T-helper 2 cell (primary cell): ENCODE data around the gene DNAH8.
A peak's percentile ranks its signal among the peaks of the same experiment; 100 is the strongest.

Experiments
- DNase-seq, 5 experiments: peaks; one replicate each; pipeline versions ENCODE4 v3.0.0 to v3.0.0-alpha.2; 2012 to 2022

The DNAH8 gene

GRCh38 chr6:38976051-38976450, 260.9 kb downstream of the DNAH8 start:
- no peak for DNase-seq

DNA sequence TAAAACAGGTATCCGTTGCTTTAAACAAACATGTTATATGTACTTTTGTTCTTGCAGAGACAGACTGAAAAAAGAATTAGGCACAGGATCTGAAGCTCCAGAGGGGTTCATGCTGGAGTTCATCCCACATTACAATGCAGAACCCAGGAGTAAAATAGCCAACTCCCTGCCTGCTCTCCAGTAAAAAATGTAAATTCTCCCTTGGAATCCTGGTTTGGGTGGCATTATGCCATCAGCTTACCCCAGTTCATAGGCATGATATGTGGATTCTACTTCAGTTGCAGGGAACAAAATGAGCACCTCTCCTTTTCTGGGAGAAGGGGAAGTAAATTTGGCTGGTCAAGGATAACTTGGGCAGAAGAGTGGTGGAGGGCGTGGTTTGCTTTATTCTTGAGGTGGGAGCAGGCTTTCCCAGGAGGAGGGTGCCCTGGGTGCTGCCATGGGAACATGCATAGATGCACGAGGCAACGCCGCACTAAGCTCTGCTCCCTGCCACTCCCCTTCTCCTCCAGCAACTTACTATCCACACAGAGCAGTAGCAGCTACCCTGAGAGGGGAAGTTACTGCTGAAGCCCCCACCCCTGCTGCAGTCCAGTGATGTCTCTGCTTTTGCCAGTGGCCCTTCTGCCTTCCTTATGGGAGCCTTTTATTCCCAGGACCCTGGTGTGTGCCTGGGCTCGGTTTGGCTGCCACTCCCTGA, 261.8 kb downstream of the DNAH8 start:
- DNase-seq: no peak

DNA sequence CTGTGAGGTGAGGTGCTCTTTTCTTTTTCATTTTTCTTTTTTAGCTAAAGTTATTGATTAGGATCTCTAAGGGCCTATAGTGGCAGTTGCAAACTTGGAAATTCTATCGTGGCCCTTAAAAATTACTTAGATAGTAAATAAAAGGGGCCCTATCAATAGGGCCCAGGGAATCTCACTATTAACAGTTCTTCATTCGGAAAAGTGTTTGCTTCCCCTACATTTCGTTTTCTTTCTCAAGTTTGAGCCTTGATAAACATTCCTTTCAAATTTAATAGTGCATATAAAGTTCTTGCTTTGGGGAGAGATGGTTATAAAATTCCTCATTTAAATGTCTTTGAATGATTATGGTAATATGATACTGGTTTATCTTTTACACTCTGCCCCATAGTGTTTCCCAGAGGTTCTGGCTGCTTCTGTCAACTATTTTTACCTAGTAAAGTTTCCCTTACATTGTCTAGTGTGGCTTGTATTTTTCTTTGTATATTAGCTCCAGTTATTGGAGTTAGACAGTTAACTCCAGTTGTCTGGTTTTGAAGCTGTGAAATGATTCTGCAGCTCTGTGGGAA, 263.1 kb downstream of the DNAH8 start:
- DNase-seq: no peak

DNA sequence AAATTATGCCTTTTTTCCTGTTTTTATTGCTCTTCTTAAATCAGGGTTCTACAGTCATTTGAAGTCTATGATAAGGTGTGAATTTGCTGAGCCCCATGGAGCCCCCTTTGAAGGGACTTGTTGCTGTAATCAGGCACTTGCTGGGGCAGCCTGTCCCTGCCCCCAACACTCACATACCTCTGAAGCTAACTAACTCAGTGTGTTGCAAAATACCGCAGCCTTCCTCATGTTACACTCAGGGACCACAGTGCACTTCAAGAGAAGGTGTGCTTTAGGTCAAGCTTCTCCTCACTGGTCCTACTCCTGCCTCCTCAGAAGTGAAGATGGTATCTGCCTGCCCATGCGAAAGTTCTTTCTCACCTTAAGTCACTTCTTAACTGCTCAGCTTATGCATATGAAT, 267.4 kb downstream of the DNAH8 start:
- no peak for DNase-seq

- no peak for DNase-seq
Measured at GRCh38 chr6:38984723-38985122, 269.6 kb downstream of the DNAH8 start.

DNA sequence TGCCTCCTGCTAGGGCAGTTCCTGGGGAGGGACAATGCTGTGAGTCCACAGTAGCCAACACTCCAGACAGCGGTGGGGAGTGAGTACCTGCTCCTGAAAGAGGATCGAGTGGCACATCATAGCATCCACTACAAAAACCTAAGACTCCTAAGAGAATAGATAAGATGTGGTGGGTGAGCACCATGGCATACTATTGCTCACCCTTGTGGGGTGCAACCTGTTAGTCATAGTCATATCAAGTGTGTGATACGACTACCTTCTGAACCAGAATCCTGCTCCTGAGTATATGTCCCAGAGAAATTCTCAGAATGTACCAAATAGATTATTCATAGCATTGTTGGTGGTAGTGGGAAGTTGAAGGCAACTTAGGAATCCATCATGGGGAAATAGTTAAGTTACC, 270.7 kb downstream of the DNAH8 start:
- DNase-seq: no peak

DNA sequence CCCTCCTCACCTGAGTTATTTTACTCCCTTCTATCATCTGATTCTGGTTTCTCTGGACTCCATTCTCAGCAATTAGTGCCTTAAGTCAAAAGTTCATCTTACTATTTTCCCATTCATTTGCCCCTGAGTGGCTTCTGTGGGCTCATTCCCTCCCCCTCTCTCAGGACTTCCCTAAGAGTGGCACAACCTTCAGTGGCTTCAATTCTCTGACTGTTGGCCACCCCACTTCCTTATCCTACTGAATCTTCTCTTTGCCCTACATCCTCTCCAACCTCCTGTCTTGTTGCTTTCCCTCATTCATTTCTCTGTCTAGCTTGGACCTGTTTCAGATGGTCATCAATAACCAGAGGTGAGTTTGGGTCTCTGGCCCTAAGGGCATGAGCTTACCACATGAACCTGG, 272.4 kb downstream of the DNAH8 start:
- no peak for DNase-seq

DNA sequence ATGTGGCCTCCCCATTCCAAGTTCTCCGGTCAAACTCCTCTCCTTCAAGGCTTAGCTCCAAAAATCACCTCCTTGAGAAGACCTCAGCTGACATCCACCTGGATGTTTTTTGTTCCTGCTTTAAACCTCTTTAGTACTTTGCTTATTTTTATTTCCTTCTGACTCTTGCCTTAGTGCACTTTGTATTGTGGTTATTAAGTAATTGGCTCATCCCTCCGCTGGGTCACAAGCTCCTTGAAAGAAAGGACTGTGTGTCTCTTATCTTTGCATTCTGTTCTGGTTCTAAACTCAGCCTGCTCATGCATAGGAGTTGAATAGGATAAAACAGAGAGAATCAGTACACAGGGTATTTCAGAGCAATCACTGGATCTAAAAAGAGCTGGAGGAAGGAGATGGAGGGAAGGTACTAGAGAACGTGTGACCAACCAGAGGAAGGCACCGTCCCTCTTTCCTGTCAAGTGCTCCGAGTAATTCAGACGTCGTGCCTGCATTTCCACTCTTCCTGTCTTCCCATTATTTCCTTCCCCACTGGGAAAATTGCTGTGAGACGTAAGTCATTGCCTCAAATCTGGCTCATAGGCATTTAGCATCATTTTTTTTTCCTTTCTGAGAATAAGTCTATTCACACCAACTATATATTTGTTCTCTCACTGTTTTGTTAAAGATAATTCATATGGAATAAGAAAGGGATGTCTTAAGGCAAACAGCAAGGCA, 273.8 kb downstream of the DNAH8 start:
- DNase-seq: no peak

DNA sequence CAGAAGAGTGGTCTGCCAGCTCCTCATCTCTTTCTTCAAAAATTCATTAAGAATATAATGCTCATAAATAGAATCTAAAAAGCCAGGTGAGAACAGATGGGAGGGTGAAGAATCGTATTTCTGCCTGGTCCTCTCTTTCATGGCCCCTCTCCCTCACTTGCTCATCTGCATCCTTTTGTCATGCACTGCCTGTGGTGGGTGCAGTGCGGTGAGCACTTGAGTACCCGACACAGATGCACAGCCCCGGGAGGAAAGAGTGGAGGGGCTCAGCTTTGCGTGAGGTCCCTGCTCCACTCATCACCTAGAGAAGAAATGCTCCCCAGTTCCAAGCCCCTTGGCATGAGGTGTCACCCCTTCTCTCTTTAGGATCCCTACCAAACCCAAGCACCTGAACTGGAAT, 275.4 kb downstream of the DNAH8 start:
- no peak for DNase-seq

GRCh38 chr6:38996676-38997075, 281.6 kb downstream of the DNAH8 start:
- no peak for DNase-seq

GRCh38 chr6:38997128-38997761, 282.1 kb downstream of the DNAH8 start:
- DNase-seq: peak in 2 of 5 experiments; percentile 6 to 23

- DNase-seq: peak in 1 of 5 experiments; percentile 4
Measured at GRCh38 chr6:39003072-39003471, 288.0 kb downstream of the DNAH8 start.

DNA sequence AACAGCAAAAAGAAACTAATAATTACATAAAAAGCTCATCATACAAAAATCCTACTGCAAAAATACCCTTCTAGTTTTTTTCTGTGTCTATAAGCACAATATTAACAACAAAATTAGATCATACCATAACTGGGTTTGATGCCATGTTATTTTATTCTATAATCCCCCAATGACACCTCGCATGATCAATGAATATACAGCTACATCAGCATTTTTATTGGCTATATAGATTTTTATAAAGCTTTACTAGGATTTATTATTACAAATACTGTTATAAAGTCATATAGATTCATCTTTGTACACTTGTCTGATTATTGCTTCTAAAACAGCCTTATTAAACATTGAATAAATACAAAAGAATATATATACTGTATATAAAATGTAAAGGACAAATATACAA, 288.4 kb downstream of the DNAH8 start:
- DNase-seq: no peak

DNA sequence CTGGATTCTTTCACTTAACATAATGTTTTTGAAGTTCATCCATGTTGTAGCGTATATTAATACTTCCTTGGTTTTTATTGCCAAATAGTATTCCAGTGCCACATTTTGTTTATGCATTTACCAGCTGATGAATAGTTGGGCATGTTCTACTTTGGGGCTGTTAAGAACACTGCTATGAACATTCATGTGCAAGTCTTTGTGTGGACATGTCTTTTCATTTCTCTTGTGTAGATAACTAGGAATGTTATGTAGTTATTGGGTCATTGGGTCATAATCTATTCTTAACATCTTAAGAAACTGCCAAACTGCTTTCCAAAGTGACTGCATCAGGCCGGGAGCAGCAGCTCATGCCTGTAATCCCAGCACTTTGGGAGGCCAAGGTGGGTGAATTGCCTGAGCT, 289.7 kb downstream of the DNAH8 start:
- no peak for DNase-seq

DNA sequence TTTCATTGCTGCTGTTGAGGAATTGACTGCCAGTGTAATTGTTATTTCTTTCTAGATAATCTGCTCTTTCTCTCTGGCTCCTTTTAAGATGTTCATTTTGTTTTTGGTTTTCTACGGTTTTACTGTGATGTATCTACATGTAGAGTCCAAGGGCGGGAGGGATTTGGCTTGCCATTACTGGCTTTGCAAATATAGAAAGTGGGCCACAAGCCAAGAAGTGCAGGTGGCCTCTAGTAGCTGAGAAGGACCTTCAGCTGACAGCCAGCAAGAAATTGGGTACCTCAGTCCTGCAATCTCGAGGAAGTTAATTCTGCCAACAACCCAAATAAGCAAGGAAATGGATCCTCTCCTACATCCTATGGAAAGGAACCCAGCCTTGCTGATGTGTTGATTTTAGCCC, 290.7 kb downstream of the DNAH8 start:
- no peak for DNase-seq

DNA sequence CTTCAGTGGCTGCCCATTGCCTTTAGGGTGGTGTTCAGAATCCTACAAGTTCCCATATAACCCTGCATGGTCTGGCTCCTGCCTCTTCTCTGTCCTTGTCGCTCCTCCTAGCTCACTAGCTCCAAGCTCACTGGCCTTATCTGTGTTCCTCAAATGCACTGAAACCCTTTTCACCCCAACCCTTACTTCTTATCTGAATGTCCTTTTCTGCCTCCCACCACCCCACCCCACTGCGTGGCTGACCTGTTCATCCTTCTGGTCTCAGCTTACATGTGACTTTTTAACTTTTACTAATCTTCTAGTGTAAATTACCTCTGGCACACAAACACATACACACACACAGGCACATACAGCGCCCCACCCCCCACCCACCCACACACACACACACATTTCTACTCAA, 292.5 kb downstream of the DNAH8 start:
- DNase-seq: no peak

DNA sequence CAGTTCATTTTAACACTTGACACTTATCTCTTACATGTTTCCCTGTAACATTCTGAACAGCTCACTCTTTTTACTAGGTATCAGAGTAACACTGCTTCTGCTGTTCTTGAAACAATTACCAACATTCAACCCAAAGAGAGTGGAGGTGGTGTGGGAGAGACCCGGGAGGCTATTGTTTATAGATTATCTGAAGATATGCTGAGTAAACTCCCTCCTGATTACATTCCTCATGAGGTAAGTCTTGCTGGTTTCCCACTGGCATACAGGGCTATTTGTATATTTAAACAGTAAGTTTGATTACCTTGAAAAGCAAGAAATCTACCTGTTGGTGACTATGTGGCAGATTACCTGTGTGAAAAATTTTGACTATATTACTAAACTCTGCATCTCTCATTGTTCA, 293.6 kb downstream of the DNAH8 start:
- DNase-seq: no peak

- no peak for DNase-seq
Measured at GRCh38 chr6:39009476-39009875, 294.4 kb downstream of the DNAH8 start.

DNA sequence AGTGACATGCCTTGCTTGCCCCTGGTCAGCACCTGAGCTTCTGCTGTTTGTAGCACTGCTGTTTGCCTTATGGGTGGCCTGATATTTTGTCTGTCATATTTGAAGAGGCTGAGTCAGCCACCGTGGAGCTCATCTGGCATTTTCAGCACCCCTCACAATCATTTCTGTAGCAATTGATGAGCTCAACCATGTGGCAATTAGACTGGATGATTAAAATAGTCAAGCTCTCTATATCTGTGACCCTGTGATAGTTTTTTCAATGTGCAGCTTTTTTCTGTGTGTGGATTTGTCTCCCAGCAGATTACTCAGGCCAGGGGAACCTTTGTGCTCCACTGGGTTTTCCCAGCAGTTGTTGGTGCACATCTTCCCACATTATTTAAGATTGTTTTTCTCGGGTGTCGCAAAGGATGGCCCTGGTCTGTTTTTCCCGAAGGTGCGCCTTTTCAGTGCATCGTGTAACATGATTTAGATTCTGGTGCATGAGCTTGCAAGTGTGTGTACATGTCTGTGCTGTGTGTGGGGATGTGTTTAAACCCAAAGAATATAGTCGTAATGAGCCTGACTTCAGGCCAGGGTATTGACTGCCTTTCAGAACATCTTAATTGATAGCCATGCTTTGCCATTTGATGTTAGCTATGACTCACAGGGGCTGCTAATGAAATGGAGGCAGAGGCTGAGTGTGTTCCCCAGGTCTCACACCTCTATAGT, 301.9 kb downstream of the DNAH8 start:
- no peak for DNase-seq

DNA sequence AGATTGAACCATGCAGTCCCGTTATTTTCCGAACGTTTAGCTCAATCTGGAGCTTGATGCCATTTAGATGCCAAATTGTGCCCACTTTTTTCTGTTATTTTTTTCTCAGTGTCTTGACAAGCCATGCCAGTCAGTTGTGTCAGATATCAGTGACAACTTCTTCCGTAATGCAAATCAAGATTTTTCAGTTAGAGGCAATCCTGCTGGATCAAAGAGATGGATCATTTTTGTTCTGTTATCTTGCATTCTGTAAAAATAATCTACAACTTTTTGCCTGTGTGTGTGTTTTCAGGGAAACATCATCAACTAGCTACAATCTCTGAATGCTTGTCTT, 302.4 kb downstream of the DNAH8 start:
- DNase-seq: no peak

- DNase-seq: no peak
Measured at GRCh38 chr6:39018103-39018502, 303.0 kb downstream of the DNAH8 start.

DNA sequence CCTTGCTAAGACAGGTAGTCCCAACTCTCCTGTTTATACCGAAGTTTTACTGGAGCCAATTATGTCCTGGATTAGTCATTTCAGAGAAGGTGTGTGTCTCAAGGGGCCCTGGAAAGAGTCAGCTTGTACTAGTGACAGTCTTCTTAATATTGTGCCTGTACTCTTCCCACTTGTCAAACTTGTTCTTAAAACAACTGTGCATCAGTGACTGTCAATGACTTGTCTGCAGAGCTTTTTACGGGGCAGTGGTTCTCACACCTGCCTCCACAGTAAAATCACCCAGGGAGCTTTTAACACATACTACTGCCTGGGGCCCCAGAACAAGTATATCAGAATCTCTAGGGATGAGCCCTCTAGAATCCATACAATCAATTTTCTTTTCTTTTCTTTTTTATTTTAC, 305.0 kb downstream of the DNAH8 start:
- DNase-seq: no peak

- DNase-seq: no peak
Measured at GRCh38 chr6:39021041-39021440, 305.9 kb downstream of the DNAH8 start.
